GM19467 (cell line): ENCODE results near the gene TMPRSS4.

Experiments
- ATAC-seq: cut with Tn5 transposase; IDR thresholded peaks from one replicate; pipeline ENCODE4 v1.9.1; 2021; ENCODE audit warnings: mild to moderate bottlenecking, moderate library complexity; ENCODE audit not compliant: unreplicated experiment

Gene TMPRSS4, protein sequence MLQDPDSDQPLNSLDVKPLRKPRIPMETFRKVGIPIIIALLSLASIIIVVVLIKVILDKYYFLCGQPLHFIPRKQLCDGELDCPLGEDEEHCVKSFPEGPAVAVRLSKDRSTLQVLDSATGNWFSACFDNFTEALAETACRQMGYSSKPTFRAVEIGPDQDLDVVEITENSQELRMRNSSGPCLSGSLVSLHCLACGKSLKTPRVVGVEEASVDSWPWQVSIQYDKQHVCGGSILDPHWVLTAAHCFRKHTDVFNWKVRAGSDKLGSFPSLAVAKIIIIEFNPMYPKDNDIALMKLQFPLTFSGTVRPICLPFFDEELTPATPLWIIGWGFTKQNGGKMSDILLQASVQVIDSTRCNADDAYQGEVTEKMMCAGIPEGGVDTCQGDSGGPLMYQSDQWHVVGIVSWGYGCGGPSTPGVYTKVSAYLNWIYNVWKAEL

DNA sequence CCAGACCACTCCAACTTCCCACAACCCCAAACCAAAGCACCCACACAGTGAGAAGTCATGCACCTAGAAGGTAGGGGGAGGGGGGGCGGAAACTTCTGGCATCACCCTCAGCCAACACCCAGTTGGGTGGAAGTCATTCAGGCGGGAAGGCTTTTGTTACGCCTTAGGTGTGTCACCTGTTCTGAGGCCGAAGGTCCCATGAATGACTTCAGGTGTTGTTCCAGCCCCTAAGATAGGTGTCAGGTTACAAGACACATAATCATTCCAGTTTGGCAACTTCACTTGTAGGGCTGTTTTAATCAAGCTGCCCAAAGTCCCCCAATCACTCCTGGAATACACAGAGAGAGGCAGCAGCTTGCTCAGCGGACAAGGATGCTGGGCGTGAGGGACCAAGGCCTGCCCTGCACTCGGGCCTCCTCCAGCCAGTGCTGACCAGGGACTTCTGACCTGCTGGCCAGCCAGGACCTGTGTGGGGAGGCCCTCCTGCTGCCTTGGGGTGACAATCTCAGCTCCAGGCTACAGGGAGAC lies at the start of gene TMPRSS4:
Gene TMPRSS4 (plus strand): TSS at position 325 of the 528 bp plus-strand sequence. CDS start 225 bp downstream, outside the sequence.
- no peak for ATAC-seq

DNA sequence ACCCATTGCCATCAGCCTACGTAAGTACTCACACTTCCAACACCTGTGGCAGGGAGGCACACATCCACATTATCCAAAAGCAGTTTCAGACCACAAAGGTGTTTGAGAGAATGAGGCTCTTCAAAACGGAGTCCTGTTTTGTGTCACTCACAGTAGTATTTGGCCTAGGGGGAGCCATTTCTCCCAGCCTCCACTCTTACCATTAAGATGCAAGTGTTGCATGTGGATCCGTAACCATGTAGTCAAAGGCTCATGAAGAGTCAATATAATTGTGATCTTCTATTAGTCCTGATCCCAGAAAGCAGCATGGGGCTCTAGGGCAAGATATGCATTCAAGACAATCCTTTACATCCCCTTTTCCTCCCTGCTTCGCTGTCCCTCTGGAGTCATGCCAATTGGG lies 49.2 kb upstream of the TMPRSS4 start:
- ATAC-seq, result no peak

DNA sequence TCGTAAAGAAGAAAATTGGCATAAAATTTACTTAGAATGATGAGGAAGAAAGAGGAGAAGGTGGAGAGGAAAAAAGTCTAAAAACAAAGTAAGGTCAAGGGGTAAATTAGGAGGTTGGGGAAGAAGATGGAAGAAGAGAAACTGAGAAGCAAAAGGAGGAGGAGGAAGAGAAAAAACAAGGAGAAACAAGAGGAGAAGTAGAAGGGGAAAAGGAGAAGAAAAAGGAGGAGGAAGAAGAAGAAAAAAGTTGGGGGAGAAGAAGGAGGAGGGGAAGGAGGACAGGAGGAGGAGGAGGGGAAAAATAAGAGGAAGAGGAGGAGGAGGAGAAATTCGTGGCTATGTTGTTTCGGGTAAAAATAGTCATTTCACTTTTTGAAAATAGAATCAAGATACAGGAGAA lies 48.3 kb upstream of the TMPRSS4 start:
- ATAC-seq, result no peak

DNA sequence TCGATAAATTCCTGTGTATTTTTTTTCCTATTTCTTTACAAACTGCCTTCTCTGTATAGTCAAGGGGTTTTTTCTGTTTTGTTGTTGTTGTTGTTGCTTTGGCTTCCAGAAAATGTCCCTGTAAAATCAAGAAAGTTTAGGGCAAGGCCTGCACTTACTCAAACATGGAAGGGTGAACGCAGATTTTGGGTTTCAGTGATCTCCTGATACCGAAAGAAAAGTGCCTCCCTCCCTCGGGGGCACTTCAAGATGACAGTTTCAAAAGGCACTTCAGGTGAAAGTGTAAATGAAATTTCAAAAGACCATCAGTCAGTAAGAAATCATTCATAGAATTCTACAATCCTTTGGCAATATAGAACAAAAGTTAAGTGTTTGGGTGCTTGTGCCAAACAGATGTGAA lies 43.4 kb upstream of the TMPRSS4 start:
- no peak for ATAC-seq

DNA sequence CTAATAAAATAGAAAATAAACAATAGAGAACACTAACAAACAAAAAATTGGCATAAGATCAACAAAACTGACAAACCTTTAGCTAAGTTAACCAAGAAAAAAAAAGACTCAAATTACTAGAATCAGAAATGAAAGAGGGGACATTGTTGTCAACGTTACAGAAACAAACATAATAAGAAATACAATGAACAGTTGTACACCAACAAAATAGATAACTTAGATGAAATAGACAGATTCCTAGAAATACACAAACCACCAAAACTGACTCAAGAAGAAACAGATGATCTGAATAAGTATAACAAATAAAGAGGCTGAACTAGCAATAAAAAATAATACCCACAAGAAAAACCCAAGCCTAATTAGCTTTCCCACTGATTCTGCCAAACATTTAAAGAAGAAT lies 34.7 kb upstream of the TMPRSS4 start:
- ATAC-seq, result no peak

DNA sequence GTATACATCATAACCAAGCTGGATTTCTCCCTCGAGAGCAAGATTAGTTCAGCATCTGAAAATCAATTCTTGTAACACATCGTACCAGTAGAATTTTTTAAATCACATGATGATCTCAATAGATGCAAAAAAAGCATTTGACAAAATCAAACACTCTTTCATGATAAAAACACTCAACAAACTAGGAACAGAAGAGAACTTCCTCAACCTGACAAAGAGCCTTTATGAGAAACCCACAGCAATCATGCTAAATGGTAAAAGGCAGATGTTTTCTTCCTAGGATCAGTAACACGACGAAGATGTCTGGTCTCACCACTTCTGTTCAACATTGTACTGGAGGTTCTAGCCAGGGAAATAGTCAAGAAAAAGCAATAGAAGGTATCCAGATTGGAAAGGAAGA lies 34.1 kb upstream of the TMPRSS4 start:
- ATAC-seq, result no peak

DNA sequence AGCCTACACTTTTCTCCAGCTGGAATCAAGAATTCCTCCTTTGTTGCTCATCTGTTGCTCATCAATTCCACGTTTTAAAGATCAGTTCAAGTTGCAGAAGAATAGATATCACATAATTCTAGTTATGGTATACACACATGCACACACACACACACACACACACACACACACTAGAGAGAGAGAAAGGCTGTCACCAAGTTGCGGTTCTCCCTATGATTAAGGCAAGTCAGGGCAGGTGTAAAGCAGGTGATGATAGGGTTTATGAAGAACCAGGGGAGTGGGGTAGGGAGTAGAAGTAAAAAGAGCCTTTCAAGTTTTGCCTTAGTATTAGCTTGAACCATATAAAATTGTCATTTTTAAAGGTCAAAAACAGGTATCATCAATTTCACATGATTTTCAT lies 31.7 kb upstream of the TMPRSS4 start:
- ATAC-seq, result no peak

DNA sequence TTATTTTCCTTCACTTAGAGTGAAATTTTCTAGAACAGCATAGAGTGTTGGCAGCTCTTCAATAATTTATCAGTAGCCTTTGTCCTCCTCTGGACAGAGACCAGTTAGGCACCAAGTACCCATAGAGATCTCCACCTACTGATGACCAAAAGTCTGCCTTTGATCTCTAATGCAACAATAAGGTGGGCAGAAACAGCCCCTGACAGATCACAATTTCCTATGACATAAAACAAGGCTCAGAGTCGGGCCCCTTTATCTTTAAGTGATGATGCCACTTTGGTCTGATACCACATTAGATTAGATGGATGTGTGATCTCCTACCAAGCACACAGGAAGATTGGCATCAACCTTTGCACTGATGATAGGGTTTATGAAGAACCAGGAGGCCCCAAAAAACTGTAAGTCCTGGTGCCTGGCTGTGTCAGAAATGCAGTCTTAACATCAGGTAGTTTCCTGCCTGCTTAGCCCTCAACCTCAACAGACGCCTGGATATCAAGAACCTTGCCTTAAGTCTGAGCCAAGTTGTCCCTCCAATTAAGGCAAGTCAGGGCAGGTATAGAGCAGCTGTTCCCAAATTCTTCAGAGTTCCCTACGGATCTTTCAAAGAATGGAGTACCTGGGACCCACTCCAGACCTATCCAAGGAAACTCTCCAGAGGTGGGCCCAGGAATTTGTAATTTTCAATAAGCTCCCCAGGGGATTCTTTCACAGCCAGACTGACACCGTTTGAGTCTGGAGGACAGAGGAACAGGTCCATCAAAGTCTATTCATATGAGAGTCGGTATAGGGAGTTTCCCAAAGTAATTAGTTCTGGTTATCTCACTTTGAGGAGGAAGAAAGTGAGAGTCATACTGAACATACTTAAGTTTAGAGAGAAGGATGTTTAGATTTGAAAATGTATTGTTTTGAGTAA lies 30.6 kb upstream of the TMPRSS4 start:
- ATAC-seq, result no peak

DNA sequence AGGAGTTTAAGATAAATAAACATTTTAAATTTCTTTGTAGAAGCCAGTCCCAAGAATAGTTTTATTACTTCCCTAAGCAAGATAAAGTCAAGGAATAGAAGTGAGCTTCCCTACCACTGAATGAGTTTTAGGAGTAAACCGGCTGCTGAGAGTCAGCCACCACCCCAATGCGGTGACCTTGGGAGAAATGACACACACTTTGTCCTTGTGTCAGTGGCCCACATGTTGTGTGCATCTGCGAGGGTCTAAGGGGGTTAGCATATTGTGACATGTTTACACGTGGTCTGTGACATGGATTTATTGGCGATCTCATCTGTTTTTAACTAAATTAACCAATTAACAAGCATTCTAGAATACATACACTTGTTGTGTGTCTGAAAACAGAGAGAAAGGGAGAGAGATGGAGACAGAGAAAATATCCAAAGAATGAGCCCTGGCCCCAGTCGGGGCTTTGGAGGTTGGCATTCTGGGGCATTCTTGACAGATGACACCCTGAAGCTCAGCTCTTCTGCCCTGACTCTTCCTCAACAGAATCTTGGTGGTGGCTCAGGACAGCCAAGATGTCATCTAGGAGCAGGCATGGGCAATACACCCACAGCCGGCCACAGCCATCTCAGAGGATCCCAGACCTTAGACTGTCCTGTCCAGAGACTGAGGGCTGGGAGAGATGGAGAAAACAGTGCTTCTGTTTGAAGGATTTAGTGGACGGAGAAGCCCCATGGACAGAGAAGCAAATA lies 29.7 kb upstream of the TMPRSS4 start:
- no peak for ATAC-seq

DNA sequence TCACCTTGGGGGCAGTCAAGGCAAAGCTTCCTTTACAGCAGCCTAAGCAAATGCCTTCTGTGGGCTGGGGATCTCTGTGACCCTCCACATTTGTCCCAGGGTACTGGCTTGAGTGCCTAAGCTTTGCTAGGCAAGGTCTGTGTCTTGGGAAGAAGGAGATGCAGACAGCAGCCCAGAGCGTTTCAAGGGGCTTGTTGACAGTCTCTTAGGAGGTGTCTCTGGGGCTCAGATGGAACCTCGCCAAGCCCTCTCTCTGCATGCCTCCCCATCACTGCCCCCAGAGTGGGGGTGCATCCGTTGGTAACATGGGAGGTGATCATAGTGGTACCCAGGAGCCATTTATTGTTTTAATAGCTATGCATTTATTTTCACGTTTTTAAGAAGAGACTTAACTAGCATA lies 29.1 kb upstream of the TMPRSS4 start:
- no peak for ATAC-seq

DNA sequence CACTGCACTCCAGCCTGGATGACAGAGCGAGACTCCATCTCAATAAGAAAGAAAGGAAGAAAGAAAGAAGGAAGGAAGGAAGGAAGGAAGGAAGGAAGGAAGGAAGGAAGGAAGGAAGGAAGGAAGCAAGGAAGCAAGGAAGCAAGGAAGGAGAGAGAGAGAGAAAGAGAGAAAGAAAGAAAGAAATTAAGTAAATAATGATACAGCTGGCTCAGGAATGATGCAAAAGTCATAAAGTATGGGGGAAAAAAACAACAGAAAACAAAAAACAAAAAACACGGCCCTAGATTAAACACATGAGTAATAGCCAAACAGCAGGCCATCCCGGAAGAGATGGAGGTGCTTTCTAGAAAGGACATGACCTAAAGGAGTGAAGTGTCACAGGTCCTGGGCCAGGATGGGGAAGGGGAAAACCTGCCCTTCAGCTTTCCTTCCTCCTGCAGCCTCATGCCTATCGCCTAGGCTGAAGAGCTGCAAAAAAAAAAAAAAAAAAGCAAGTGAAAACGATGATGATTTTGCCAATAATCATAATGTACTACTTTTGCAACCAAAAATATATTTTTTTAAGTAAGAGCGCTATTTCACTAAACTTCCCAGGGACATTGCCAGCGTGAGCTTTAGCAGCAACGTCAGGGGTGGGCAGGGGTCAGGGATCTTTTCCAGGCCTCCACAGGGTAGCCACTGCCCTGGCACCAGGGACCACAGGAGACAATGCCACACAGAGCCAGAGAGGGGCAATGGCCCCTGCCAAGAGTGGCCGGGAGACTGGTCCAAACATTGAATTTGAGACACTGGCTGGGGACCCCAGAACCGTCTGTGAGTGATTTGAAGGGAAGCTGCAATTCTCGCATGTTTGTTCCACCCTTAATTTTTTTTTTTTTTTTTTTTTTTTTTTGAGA lies 28.2 kb upstream of the TMPRSS4 start:
- ATAC-seq, result no peak

DNA sequence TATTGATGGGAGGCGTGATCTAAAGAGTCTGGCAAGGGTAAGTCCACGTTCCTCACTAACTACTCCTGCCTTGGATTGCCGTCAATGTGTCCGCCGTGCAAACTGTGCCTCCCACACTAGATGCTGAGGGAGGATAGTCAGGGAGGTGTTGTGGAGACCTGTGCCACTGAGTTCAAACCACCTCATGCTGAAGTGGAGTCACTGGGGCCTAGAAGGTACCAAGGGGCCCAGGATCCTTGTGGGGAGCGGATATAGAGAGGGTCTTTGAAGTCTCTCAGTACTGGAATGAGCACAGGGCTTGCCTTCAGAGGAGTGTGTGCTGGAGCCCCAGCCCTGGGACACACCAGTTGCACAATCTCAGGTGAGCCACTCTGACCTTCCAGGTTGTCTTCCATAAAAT lies 27.1 kb upstream of the TMPRSS4 start:
- ATAC-seq, result no peak

DNA sequence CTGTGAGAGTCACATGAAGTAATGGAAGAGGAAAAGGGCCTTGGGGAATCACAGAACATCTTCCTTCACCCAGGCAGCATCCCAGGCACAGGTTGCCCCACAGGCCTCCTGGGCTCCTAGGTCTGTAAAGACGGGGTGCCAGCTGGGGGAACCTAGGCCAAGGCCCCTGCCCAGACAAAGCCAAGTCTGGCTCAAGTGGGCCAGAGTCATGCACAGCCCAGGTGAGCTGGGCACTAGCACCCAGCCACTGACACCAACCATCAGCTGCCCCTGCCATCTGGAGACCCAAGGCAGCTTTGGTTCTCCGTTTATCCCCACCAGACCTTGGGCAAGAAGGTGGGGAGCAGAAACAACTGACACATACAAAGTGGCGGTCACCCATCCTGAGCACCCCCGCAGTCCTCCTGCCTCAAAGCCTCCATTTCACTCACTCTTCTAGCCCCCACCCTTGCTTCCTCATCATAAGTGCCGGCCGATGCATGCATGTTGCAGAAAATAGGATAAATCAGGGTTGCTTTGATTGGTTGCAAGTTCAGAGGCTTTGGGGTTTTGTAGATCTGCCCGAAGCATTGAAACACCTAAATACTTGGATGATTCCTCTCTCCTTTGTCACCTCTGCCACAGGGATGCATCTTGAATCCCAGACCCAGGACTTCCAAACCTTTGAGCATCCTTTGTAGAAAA lies 26.5 kb upstream of the TMPRSS4 start:
- no peak for ATAC-seq

DNA sequence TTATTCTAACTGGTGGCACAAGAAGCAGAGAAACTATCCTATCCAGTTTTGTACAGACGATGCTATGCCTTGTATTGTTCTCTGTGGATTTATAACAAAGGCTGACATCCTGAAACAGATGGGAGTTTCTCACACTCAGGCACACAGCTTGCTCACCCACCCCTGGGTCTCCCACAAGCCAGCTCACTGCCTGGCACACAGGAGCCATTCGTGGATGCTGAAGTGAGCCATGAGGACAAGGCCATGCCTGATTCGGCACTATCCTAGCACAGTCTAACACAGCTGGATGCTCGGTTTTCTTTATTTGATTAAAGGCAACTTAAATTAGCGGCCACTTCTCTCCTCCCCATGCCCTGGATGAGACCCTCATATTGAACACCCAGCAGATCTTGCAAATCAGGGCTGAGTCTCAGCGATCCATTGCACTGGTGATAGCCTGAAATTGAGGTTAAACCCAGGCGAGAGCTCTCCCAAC lies 25.7 kb upstream of the TMPRSS4 start:
- ATAC-seq, result no peak

DNA sequence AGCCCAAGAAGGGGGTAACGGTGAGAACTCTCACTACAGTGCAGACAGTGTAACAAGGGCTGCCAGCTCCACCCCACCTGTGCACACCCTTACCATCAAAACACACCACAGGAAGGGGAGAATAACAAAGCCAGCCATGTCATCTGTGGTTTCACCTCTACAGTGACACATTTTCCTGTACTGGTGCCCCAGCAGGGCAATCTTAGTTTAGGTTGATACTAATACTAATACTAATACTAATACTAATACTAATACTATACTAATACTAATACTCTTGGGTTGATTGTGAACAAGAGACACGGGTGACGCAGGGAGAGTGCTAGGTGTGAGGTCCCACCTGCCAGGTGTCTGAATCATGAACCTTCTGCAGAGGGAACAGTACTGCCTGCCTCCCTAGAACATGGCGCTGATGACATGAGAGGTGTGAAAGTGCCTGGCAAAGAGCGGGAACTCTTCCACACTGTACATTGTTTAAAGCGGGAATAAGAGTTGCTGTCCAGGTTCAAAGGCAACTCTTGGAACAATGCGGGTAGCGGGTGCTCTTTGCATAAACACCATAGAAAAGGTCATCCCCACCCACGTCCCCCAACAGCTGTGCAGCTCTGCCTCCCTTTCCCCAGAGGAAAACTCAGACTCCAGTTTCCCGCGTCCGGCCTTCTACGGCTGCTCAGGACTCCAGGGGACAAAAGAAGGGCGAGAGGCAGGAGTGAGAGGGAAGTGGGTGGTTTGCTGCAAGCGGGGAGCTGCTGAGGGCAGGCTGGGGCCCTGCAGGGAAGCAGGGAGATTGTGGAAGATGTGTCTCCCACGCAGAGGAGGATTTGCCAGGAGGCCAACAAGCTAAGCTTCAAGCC lies 25.0 kb upstream of the TMPRSS4 start:
- ATAC-seq, result no peak

DNA sequence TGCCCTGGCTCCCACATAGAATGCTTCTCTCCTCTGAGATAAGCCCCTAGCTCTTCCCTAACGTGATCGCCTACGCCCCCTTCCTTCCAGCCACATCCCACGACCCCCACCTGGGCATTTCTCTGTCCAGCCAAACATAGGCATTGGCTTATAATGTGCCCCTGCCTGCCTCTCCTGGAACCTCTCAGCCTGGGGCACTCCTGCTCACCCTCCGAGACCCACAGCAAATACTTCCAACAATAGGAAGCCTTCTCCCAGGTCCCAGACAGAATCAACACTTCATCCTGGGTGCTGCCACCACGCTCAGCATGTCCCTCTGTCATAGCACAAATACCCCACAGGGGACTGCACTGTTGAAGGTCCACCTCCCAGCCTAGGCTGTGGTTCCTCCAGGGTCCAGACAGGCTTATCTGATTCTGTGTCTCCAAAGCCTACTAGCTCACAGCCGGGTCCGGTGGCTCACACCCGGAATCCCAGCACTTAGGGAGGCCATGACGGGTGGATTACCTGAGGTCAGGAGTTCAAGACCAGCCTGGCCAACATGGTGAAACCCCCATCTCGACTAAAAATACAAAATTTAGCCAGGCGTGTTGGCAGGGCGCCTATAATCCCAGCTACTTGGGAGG lies 24.2 kb upstream of the TMPRSS4 start:
- ATAC-seq, result no peak

DNA sequence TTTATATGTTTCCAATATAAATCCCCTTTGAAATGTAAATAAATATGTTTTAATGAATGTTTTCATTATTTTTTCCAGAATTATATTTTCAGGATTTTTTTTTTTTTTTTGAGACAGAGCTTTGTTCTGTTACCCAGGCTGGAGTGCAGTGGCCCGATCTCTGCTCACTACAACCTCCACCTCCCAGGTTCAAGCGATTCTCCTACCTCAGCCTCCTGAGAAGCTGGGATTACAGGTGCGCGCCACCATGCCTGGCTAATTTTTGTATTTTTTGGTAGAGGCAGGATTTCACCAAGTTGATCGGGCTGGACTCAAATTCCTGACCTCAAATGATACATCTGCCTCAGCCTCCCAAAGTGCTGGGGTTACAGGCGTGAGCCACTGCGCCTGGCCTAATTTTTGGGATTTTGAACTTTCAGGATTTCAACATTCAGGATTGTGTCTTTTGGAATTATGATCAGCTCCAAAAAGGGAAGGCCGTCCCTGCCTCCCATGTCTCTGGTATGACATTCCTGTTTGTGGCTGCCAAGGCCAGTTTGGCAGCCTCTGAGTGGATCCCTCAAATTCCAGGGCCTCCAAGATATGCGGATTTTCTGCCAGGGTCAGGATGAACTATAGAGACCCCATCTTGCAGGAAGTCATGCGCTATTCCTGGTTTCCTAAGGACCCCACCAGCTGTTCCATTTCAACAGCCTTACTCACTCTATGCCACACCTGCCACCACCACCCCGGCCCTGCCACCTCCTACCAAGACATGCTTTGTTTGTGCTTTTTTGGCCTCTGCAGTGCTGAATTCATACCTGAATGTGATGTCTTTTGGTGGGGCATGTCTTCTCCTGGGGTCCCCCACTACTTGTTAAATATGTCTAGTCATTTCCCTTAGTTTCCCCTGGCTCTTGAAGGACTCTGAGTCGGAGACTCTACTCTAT lies 21.9 kb upstream of the TMPRSS4 start:
- no peak for ATAC-seq
